ENCODE measurements around the gene DACT2.
"Not testable (repeated sequence)": the region's sequence is repeated elsewhere in the genome, so short reads cannot be mapped to it uniquely, and the experiment has no call there.

DACT2 gene

GRCh38 chr6:168318579-168319278 is 848 bp downstream of the DACT2 start:
- no peak for DNase-seq (ENCODE audit: low read depth)

- DNase-seq (ENCODE audit: low read depth): no peak
These were observed 1.5 kb downstream of the DACT2 start for GRCh38 chr6:168318090-168318489.

GRCh38 chr6:168315596-168315995 is 4.0 kb downstream of the DACT2 start:
- DNase-seq (ENCODE audit: low read depth): no peak

GRCh38 chr6:168314948-168315347 is 4.6 kb downstream of the DACT2 start:
- DNase-seq (ENCODE audit: low read depth): no peak

- no peak for DNase-seq (ENCODE audit: low read depth)
These were observed 5.6 kb downstream of the DACT2 start for GRCh38 chr6:168314021-168314420.

GRCh38 chr6:168313431-168314011 is 6.1 kb downstream of the DACT2 start:
- DNase-seq (ENCODE audit: low read depth): no peak

- DNase-seq (ENCODE audit: low read depth): not testable (repeated sequence)
These were observed 7.5 kb downstream of the DACT2 start for GRCh38 chr6:168312125-168312507.

- no peak for DNase-seq (ENCODE audit: low read depth)
These were observed 8.0 kb downstream of the DACT2 start for GRCh38 chr6:168311410-168312124.

- DNase-seq (ENCODE audit: low read depth): no peak
These were observed 8.6 kb downstream of the DACT2 start for GRCh38 chr6:168310945-168311344.

- DNase-seq (ENCODE audit: low read depth): no peak
These were observed 9.2 kb downstream of the DACT2 start for GRCh38 chr6:168310403-168310802.

GRCh38 chr6:168309997-168310396 is 9.6 kb downstream of the DACT2 start:
- no peak for DNase-seq (ENCODE audit: low read depth)

- no peak for DNase-seq (ENCODE audit: low read depth)
These were observed 10.4 kb downstream of the DACT2 start for GRCh38 chr6:168309183-168309582.

GRCh38 chr6:168308390-168309144 is 11.0 kb downstream of the DACT2 start:
- no peak for DNase-seq (ENCODE audit: low read depth)

- no peak for DNase-seq (ENCODE audit: low read depth)
These were observed 11.9 kb downstream of the DACT2 start for GRCh38 chr6:168307695-168308021.

GRCh38 chr6:168307015-168307694 is 12.4 kb downstream of the DACT2 start:
- no peak for DNase-seq (ENCODE audit: low read depth)

- DNase-seq (ENCODE audit: low read depth): no peak
These were observed 13.7 kb downstream of the DACT2 start for GRCh38 chr6:168305863-168306262.

GRCh38 chr6:168305096-168305749 is 14.4 kb downstream of the DACT2 start:
- DNase-seq (ENCODE audit: low read depth): no peak

- no peak for DNase-seq (ENCODE audit: low read depth)
These were observed 14.9 kb downstream of the DACT2 start for GRCh38 chr6:168304752-168305015.

- no peak for DNase-seq (ENCODE audit: low read depth)
These were observed 15.4 kb downstream of the DACT2 start for GRCh38 chr6:168303982-168304751.

GRCh38 chr6:168302534-168302933 is 17.0 kb downstream of the DACT2 start:
- no peak for DNase-seq (ENCODE audit: low read depth)
